IMR-90 (cell line): Measurements from ENCODE around the gene TMEM219. TPM values are rescaled to one million over a fixed set of nuclear protein-coding genes. Genes with fewer than 3 reads are reported as not detected.

Experiments
- ATAC-seq: fragments of 200-7000 bp; cut with Tn5 transposase; 2 replicates; pipeline ENCODE4 v1.9.1; 2020; ENCODE audit warnings: low read depth, mild to moderate bottlenecking, moderate library complexity
- BruUV-seq: library from RNA; stranded (reverse); fragments of 400-500 nt; replicated peaks from 2 replicates; lab custom pipeline; 2021; lab: Mats Ljungman, UMichigan
- CTCF ChIA-PET: fragments of 300-600 bp; formaldehyde crosslinking; extraction: SDS; loops from one replicate; lab custom pipeline; 2021; ENCODE audit warnings: antibody characterized with exemption; lab: Yijun Ruan, JAX
- POLR2A ChIA-PET: fragments of 300-600 bp; sonication (Branson Sonifier 250); formaldehyde crosslinking; loops from one replicate; lab custom pipeline; 2022; ENCODE audit warnings: antibody characterized with exemption; ENCODE audit not compliant: unreplicated experiment; lab: Charles Lee
- DNase-seq: peaks from one replicate; pipeline ENCODE4 v3.0.0; 2013
- H2AFZ ChIP-seq: replicated peaks from 2 replicates; pipeline ENCODE3; 2013; ENCODE audit warnings: low read length, mild to moderate bottlenecking; ENCODE audit not compliant: poor library complexity
- H2AK5ac ChIP-seq: 2 replicates; pipeline ENCODE4 v1.6.1; 2013; ENCODE audit warnings: low read depth, low read length, inconsistent platforms
- H2AK9ac ChIP-seq: replicated peaks from 2 replicates; pipeline ENCODE3; 2013; ENCODE audit warnings: mild to moderate bottlenecking, low read depth, low read length, moderate library complexity; ENCODE audit not compliant: poor library complexity
- H2BK120ac ChIP-seq: 2 replicates; pipeline ENCODE4 v1.6.1; 2013; ENCODE audit warnings: low read depth, low read length, inconsistent platforms
- H2BK15ac ChIP-seq: 3 replicates; pipeline ENCODE4 v1.6.1; 2013; ENCODE audit warnings: low read depth, low read length, inconsistent platforms
- H2BK20ac ChIP-seq: 2 replicates; pipeline ENCODE4 v1.6.1; 2013; ENCODE audit warnings: low read depth, mild to moderate bottlenecking, inconsistent platforms, low read length, moderate library complexity
- H2BK5ac ChIP-seq: 2 replicates; pipeline ENCODE4 v1.6.1; 2013; ENCODE audit warnings: mild to moderate bottlenecking, low read depth, low read length, inconsistent platforms; ENCODE audit not compliant: poor library complexity, severe bottlenecking
- H3K14ac ChIP-seq: replicated peaks from 2 replicates; pipeline ENCODE4 v1.6.1; 2013; ENCODE audit warnings: low read depth, low read length, inconsistent platforms
- H3K18ac ChIP-seq: 2 replicates; pipeline ENCODE4 v1.6.1; 2013; ENCODE audit warnings: low read depth, low read length, control low read depth
- H3K23ac ChIP-seq: 2 replicates; pipeline ENCODE4 v1.6.1; 2013; ENCODE audit warnings: low read depth, low read length, inconsistent platforms
- H3K27ac ChIP-seq: 2 replicates; pipeline ENCODE4 v1.5.1; 2013; ENCODE audit warnings: mild to moderate bottlenecking, control low read depth, low read length; ENCODE audit not compliant: insufficient read depth
- H3K27me3 ChIP-seq: 2 replicates; pipeline ENCODE4 v1.6.1; 2013; ENCODE audit warnings: low read length; ENCODE audit not compliant: control insufficient read depth, insufficient read depth
- H3K36me3 ChIP-seq: 2 replicates; pipeline ENCODE4 v1.6.1; 2013; ENCODE audit warnings: low read length, mixed read lengths; ENCODE audit not compliant: control insufficient read depth, insufficient read depth
- H3K4ac ChIP-seq: 2 replicates; pipeline ENCODE4 v1.6.1; 2013; ENCODE audit warnings: low read depth, low read length, inconsistent platforms
- H3K4me1 ChIP-seq: 2 replicates; pipeline ENCODE4 v1.6.1; 2013; ENCODE audit warnings: low read length, mixed read lengths; ENCODE audit not compliant: control insufficient read depth, insufficient read depth
- H3K4me2 ChIP-seq: 2 replicates; pipeline ENCODE4 v1.6.1; 2013; ENCODE audit warnings: low read depth, mild to moderate bottlenecking, control low read depth, low read length, moderate library complexity
- H3K4me3 ChIP-seq: 2 replicates; pipeline ENCODE4 v1.5.1; 2013; ENCODE audit warnings: low read depth, mild to moderate bottlenecking, control low read depth, low read length, moderate library complexity; ENCODE audit not compliant: insufficient read depth
- H3K56ac ChIP-seq: 2 replicates; pipeline ENCODE4 v1.6.1; 2013; ENCODE audit warnings: low read length, inconsistent platforms; ENCODE audit not compliant: insufficient read depth; ENCODE audit errors: extremely low read depth
- H3K79me1 ChIP-seq, 2 experiments: 2 replicates each; pipeline ENCODE4 v1.6.1; 2013; ENCODE audit warnings: low read length in 2 of 2, inconsistent platforms in 1 of 2, low read depth in 1 of 2
- H3K9ac ChIP-seq: 2 replicates; pipeline ENCODE4 v1.6.1; 2013; ENCODE audit warnings: low read depth, low read length, control low read depth
- H3K9me1 ChIP-seq: 2 replicates; pipeline ENCODE4 v1.6.1; 2013; ENCODE audit warnings: low read length, inconsistent platforms; ENCODE audit not compliant: insufficient read depth
- H3K9me3 ChIP-seq: 2 replicates; pipeline ENCODE4 v1.6.1; 2013; ENCODE audit warnings: low read length; ENCODE audit not compliant: control insufficient read depth, insufficient read depth
- H4K20me1 ChIP-seq: 2 replicates; pipeline ENCODE4 v1.6.1; 2013; ENCODE audit warnings: low read length, inconsistent platforms; ENCODE audit not compliant: insufficient read depth
- H4K5ac ChIP-seq: 2 replicates; pipeline ENCODE4 v1.6.1; 2013; ENCODE audit warnings: mild to moderate bottlenecking, low read depth, low read length, control low read depth
- H4K8ac ChIP-seq, 2 experiments: 2 replicates each; pipeline ENCODE4 v1.6.1; 2013; ENCODE audit warnings: low read depth in 2 of 2, low read length in 2 of 2, control low read depth in 1 of 2, inconsistent platforms in 1 of 2
- H4K91ac ChIP-seq: 2 replicates; pipeline ENCODE4 v1.6.1; 2013; ENCODE audit warnings: low read depth, low read length, inconsistent platforms; ENCODE audit not compliant: insufficient read depth
- BHLHE40 ChIP-seq: fragments of 150-350 bp; IDR thresholded peaks from 2 replicates; pipeline ENCODE4 v1.6.1; 2016; ENCODE audit warnings: mild to moderate bottlenecking, low read depth, low read length
- CEBPB ChIP-seq: IDR thresholded peaks from 2 replicates; pipeline ENCODE4 v1.6.1; 2012; ENCODE audit warnings: low read depth, low read length, improper control_type of control experiment
- FOS ChIP-seq: fragments of 150-350 bp; IDR thresholded peaks from 2 replicates; pipeline ENCODE4 v1.6.1; 2016; ENCODE audit warnings: low read depth, low read length
- MAFK ChIP-seq: IDR thresholded peaks from 2 replicates; pipeline ENCODE4 v1.6.1; 2012; ENCODE audit warnings: low read depth, low read length, improper control_type of control experiment
- MXI1 ChIP-seq: IDR thresholded peaks from 2 replicates; pipeline ENCODE4 v1.6.1; 2012; ENCODE audit warnings: low read depth, mild to moderate bottlenecking, low read length, moderate library complexity, borderline replicate concordance
- RFX5 ChIP-seq: IDR thresholded peaks from 2 replicates; pipeline ENCODE4 v1.8.0; 2012; ENCODE audit warnings: low read depth, mild to moderate bottlenecking, low read length, moderate library complexity
- WGBS, 2 experiments: methylation state at CpG; one replicate each; pipeline versions ENCODE4 v1.1.5 to v1.1.7; 2013; ENCODE audit warnings: missing lambda C conversion rate in 2 of 2; ENCODE audit not compliant: insufficient read length in 1 of 2; ENCODE audit errors: extremely low coverage in 2 of 2; 5-methylcytosine and 5-hydroxymethylcytosine counted together
- dilution Hi-C: fragments of 300-500 bp; cut with HindIII; formaldehyde crosslinking; loops from one replicate; pipeline ENCODE4 v1.14.3; 2018; ENCODE audit warnings: low sequenced_read_pairs; ENCODE audit not compliant: unreplicated experiment
- in situ Hi-C: fragments of 300-500 bp; cut with MboI; formaldehyde crosslinking; loops from 3 replicates; pipeline ENCODE4 v1.14.3; 2019; ENCODE audit warnings: low sequenced_read_pairs, inconsistent platforms, mixed read lengths
- intact Hi-C: fragments of 100-400 bp; cut with micrococcal nuclease; formaldehyde crosslinking; loops from 2 replicates; pipeline ENCODE4 v1.10.0; 2022
- polyA plus RNA-seq, 3 experiments: library from polyadenylated mRNA; depleted of rRNA; stranded (reverse); fragments of >200 nt; gene quantifications; 2 replicates each; pipeline ENCODE4 v1.2.3, GENCODE V29; 2012; ENCODE audit warnings: low replicate concordance in 1 of 3
- total RNA-seq: library from RNA; depleted of rRNA; stranded (reverse); fragments of >200 nt; gene quantifications from 2 replicates; pipeline ENCODE4 v1.2.3, GENCODE V29; 2012
- TF ChIP-seq, protein P1 (sequence below): fragments of 150-350 bp; IDR thresholded peaks from 2 replicates; pipeline ENCODE4 v1.6.1; 2016; ENCODE audit warnings: low read depth, mild to moderate bottlenecking, low read length, moderate library complexity, borderline replicate concordance
- TF ChIP-seq, protein P2 (sequence below): conservative IDR thresholded peaks from 2 replicates; pipeline ENCODE4 v1.5.1; 2012; ENCODE audit warnings: mild to moderate bottlenecking, low read depth, low read length, improper control_type of control experiment

The TMEM219 gene
- total and polyA plus RNA-seq, 2 of the 4 experiments (the other 2 are of a cell fraction): 47.0 to 95.3 TPM

DNA sequence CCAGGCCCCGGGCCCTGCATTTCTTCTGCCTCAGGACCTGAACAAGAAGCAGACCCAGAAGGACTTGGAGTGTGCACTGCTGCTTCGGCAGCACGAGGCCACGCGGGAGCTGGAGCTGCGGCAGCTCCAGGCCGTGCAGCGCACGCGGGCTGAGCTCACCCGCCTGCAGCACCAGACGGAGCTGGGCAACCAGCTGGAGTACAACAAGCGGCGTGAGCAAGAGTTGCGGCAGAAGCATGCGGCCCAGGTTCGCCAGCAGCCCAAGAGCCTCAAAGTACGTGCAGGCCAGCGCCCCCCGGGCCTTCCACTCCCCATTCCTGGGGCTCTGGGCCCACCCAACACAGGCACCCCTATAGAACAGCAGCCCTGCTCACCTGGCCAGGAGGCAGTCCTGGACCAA is 24.4 kb downstream of the TMEM219 start:
- Histone ChIP-seq H3K4ac (no peak overlapping the region), H4K5ac (no peak overlapping the region), H2BK15ac (no peak overlapping the region), H3K4me3 (no peak overlapping the region), H2AK5ac (no peak overlapping the region), H3K36me3 (peaks cover 82% of the 10 kb centered on the region), H2AFZ (no peak overlapping the region), H3K27me3 (no peaks in the 10 kb centered on the region), H3K14ac (no peak overlapping the region), H3K56ac (no peak overlapping the region), H2BK120ac (no peak overlapping the region), H3K9ac (no peak overlapping the region), H4K8ac (no peak overlapping the region), H3K79me1 (peaks cover 1 to 9% of the 10 kb centered on the region in 2 experiments; a peak in 1 of 4 replicates), H3K18ac (no peak overlapping the region), H3K9me1 (no peaks in the 10 kb centered on the region), H2AK9ac (no peak overlapping the region), H3K4me1 (no peaks in the 10 kb centered on the region), H3K9me3 (no peaks in the 10 kb centered on the region), H3K23ac (no peak overlapping the region), H4K91ac (no peak overlapping the region), H4K20me1 (no peaks in the 10 kb centered on the region; the same call in 1 of the 2 replicates), H3K4me2 (no peak overlapping the region), H2BK5ac (no peak overlapping the region), H2BK20ac (no peak overlapping the region), H3K27ac (no peak overlapping the region)
- ChIA-PET POLR2A (no interaction called here), CTCF (no interaction called here)
- WGBS, 2 experiments: 91% methylated on average over 7 of the region's 20 CpGs; no CpG with 5 or more reads in 1 of the 2 experiments
- in situ Hi-C loops: no loop called here
- DNase-seq: no peak
- ATAC-seq: no peak
- dilution Hi-C loops: no loop called here
- TF ChIP-seq MXI1 (no peak), RFX5 (no peak), CEBPB (no peak), BHLHE40 (no peak), MAFK (no peak), FOS (no peak)
- TF ChIP-seq, protein P1, sequence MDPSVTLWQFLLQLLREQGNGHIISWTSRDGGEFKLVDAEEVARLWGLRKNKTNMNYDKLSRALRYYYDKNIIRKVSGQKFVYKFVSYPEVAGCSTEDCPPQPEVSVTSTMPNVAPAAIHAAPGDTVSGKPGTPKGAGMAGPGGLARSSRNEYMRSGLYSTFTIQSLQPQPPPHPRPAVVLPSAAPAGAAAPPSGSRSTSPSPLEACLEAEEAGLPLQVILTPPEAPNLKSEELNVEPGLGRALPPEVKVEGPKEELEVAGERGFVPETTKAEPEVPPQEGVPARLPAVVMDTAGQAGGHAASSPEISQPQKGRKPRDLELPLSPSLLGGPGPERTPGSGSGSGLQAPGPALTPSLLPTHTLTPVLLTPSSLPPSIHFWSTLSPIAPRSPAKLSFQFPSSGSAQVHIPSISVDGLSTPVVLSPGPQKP: no peak
- TF ChIP-seq, protein P2, sequence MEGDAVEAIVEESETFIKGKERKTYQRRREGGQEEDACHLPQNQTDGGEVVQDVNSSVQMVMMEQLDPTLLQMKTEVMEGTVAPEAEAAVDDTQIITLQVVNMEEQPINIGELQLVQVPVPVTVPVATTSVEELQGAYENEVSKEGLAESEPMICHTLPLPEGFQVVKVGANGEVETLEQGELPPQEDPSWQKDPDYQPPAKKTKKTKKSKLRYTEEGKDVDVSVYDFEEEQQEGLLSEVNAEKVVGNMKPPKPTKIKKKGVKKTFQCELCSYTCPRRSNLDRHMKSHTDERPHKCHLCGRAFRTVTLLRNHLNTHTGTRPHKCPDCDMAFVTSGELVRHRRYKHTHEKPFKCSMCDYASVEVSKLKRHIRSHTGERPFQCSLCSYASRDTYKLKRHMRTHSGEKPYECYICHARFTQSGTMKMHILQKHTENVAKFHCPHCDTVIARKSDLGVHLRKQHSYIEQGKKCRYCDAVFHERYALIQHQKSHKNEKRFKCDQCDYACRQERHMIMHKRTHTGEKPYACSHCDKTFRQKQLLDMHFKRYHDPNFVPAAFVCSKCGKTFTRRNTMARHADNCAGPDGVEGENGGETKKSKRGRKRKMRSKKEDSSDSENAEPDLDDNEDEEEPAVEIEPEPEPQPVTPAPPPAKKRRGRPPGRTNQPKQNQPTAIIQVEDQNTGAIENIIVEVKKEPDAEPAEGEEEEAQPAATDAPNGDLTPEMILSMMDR: no peak
- intact Hi-C loops: no loop called here
- TSS peak; percentile 8 for BruUV-seq
